Esophagus muscularis mucosa (tissue), 3 donors: ENCODE measurements around the gene LRRC75A.

Experiments
- CTCF ChIP-seq, 3 experiments: fragments of 200-600 bp in 2 of 3; fragments of 450-650 bp in 1 of 3; sonication (generic) in 2 of 3; IDR thresholded peaks; one replicate each; pipeline ENCODE4 v1.5.1; 2017 to 2019; ENCODE audit warnings: antibody characterized with exemption in 3 of 3, mild to moderate bottlenecking in 2 of 3, moderate library complexity in 1 of 3
- POLR2A ChIP-seq: fragments of 450-650 bp; IDR thresholded peaks from one replicate; pipeline ENCODE4 v1.6.1; 2017; ENCODE audit warnings: antibody characterized with exemption, moderate library complexity, mild to moderate bottlenecking, low read depth
- POLR2AphosphoS5 ChIP-seq, 2 donors: sonication (generic); formaldehyde crosslinking; IDR thresholded peaks; one replicate each; pipeline ENCODE4 v1.6.1; 2017; ENCODE audit warnings: antibody characterized with exemption in 2 of 2

- TF ChIP-seq CTCF (IDR thresholded peaks at IDR 0.05): no peak
- no peak for TF ChIP-seq POLR2AphosphoS5 (IDR thresholded peaks at IDR 0.05)
- TF ChIP-seq POLR2A: no peak
These were observed 19.5 kb downstream of the LRRC75A start for GRCh38 chr17:16472539-16472938.
